T-helper 2 cell treated with Interferon-gamma antibody and Interleukin-4, amounts not matched to agents 5 μg/mL and 100 μg/mL, for 36 hours (primary cell): Measurements from ENCODE around the gene LENEP.

ENCODE experiments used
- DNase-seq: peaks from one replicate; pipeline ENCODE4 v3.0.0; 2021; ENCODE audit warnings: low spot score
- H3K27ac Mint-ChIP-seq: one replicate; pipeline ENCODE4 v1.8.0; 2021; ENCODE audit warnings: mild to moderate bottlenecking, mixed read lengths
- H3K27me3 Mint-ChIP-seq: one replicate; pipeline ENCODE4 v1.8.0; 2021; ENCODE audit warnings: low read depth, mixed read lengths
- H3K36me3 Mint-ChIP-seq: one replicate; pipeline ENCODE4 v1.8.0; 2021; ENCODE audit warnings: low read depth, mixed read lengths
- H3K4me1 Mint-ChIP-seq: one replicate; pipeline ENCODE4 v1.8.0; 2021; ENCODE audit warnings: low read depth, mixed read lengths
- H3K4me3 Mint-ChIP-seq: one replicate; pipeline ENCODE4 v1.8.0; 2022; ENCODE audit warnings: mild to moderate bottlenecking, moderate library complexity, mixed read lengths
- H3K9me3 Mint-ChIP-seq: one replicate; pipeline ENCODE4 v1.8.0; 2021; ENCODE audit warnings: mixed read lengths

The LENEP gene

GRCh38 chr1:155012026-155012546 is 18.7 kb downstream of the LENEP start:
- Mint-ChIP-seq H3K4me1 (peaks cover 56% of the 10 kb centered on the region), H3K4me3 (peak overlapping the region; percentile 90), H3K36me3 (peaks cover 62% of the 10 kb centered on the region), H3K9me3 (no peaks in the 10 kb centered on the region), H3K27ac (peak overlapping the region; percentile 83), H3K27me3 (no peaks in the 10 kb centered on the region)
- peak; percentile 40 for DNase-seq

GRCh38 chr1:155012776-155013602 is 19.6 kb downstream of the LENEP start:
- Mint-ChIP-seq H3K4me3 (peak overlapping the region; percentile 90), H3K36me3 (peaks cover 67% of the 10 kb centered on the region)

GRCh38 chr1:155013632-155014031 is 20.2 kb downstream of the LENEP start:
- H3K4me1 Mint-ChIP-seq = peaks cover 51% of the 10 kb centered on the region
- H3K36me3 Mint-ChIP-seq = peaks cover 66% of the 10 kb centered on the region
- no peaks in the 10 kb centered on the region for H3K9me3 Mint-ChIP-seq
- no peaks in the 10 kb centered on the region for H3K27me3 Mint-ChIP-seq
- peak; percentile 20 for DNase-seq
- peak overlapping the region; percentile 90 for H3K4me3 Mint-ChIP-seq
- H3K27ac Mint-ChIP-seq = peak overlapping the region; percentile 81

More at GRCh38 chr1:155012776-155013602, 19.6 kb downstream of the LENEP start:
- no peaks in the 10 kb centered on the region for H3K9me3 Mint-ChIP-seq
- H3K4me1 Mint-ChIP-seq = peaks cover 56% of the 10 kb centered on the region
- H3K27me3 Mint-ChIP-seq = no peaks in the 10 kb centered on the region
- DNase-seq = no peak
- peak overlapping the region; percentile 83 for H3K27ac Mint-ChIP-seq

GRCh38 chr1:155014709-155015508 is 21.5 kb downstream of the LENEP start:
- no peaks in the 10 kb centered on the region for H3K27me3 Mint-ChIP-seq
- no peak for DNase-seq
- H3K9me3 Mint-ChIP-seq = no peaks in the 10 kb centered on the region
- peaks cover 68% of the 10 kb centered on the region for H3K36me3 Mint-ChIP-seq
- no peak overlapping the region for H3K27ac Mint-ChIP-seq
- H3K4me3 Mint-ChIP-seq = peak overlapping the region; percentile 90
- peaks cover 50% of the 10 kb centered on the region for H3K4me1 Mint-ChIP-seq

GRCh38 chr1:155015527-155016230 is 22.3 kb downstream of the LENEP start:
- no peak for DNase-seq
- peaks cover 53% of the 10 kb centered on the region for H3K4me1 Mint-ChIP-seq
- no peaks in the 10 kb centered on the region for H3K9me3 Mint-ChIP-seq
- peak overlapping the region; percentile 77 for H3K27ac Mint-ChIP-seq
- peak overlapping the region; percentile 62 for H3K4me3 Mint-ChIP-seq
- no peaks in the 10 kb centered on the region for H3K27me3 Mint-ChIP-seq
- H3K36me3 Mint-ChIP-seq = peaks cover 66% of the 10 kb centered on the region

GRCh38 chr1:155016231-155016831 is 22.9 kb downstream of the LENEP start:
- Mint-ChIP-seq H3K4me3 (peak overlapping the region; percentile 62), H3K36me3 (peaks cover 62% of the 10 kb centered on the region), H3K4me1 (peaks cover 48% of the 10 kb centered on the region), H3K9me3 (no peaks in the 10 kb centered on the region), H3K27me3 (no peaks in the 10 kb centered on the region), H3K27ac (peak overlapping the region; percentile 77)
- no peak for DNase-seq

GRCh38 chr1:155017041-155017945 is 23.9 kb downstream of the LENEP start:
- H3K36me3 Mint-ChIP-seq = peaks cover 58% of the 10 kb centered on the region
- H3K27me3 Mint-ChIP-seq = no peaks in the 10 kb centered on the region
- no peaks in the 10 kb centered on the region for H3K9me3 Mint-ChIP-seq
- peak overlapping the region; percentile 77 for H3K27ac Mint-ChIP-seq
- peaks cover 48% of the 10 kb centered on the region for H3K4me1 Mint-ChIP-seq
- peak overlapping the region; percentile 62 for H3K4me3 Mint-ChIP-seq
- peak; percentile 91 for DNase-seq

- Mint-ChIP-seq H3K27me3 (no peaks in the 10 kb centered on the region), H3K36me3 (peaks cover 52% of the 10 kb centered on the region), H3K9me3 (no peaks in the 10 kb centered on the region), H3K27ac (peak overlapping the region; percentile 20), H3K4me3 (peak overlapping the region; percentile 26), H3K4me1 (peaks cover 44% of the 10 kb centered on the region)
- DNase-seq = no peak
These were observed 24.5 kb downstream of the LENEP start for GRCh38 chr1:155017946-155018316.

- no peaks in the 10 kb centered on the region for H3K27me3 Mint-ChIP-seq
- H3K27ac Mint-ChIP-seq = no peak overlapping the region
- DNase-seq = no peak
- peaks cover 36% of the 10 kb centered on the region for H3K4me1 Mint-ChIP-seq
- H3K4me3 Mint-ChIP-seq = no peak overlapping the region
- peaks cover 45% of the 10 kb centered on the region for H3K36me3 Mint-ChIP-seq
- H3K9me3 Mint-ChIP-seq = no peaks in the 10 kb centered on the region
These were observed 25.4 kb downstream of the LENEP start for GRCh38 chr1:155018617-155019348.

- Mint-ChIP-seq H3K4me3 (no peak overlapping the region), H3K27ac (peak overlapping the region; percentile 22), H3K9me3 (no peaks in the 10 kb centered on the region), H3K27me3 (no peaks in the 10 kb centered on the region), H3K36me3 (peaks cover 37% of the 10 kb centered on the region), H3K4me1 (peaks cover 28% of the 10 kb centered on the region)
- DNase-seq = no peak
These were observed 26.2 kb downstream of the LENEP start for GRCh38 chr1:155019377-155020245.

- DNase-seq = no peak
These were observed 28.9 kb downstream of the LENEP start for GRCh38 chr1:155022136-155022926.

More at GRCh38 chr1:155022136-155022926, 28.9 kb downstream of the LENEP start:
- H3K4me3 Mint-ChIP-seq = no peak overlapping the region
- H3K36me3 Mint-ChIP-seq = peaks cover 21% of the 10 kb centered on the region
- H3K27ac Mint-ChIP-seq = no peak overlapping the region
- no peaks in the 10 kb centered on the region for H3K9me3 Mint-ChIP-seq
- no peaks in the 10 kb centered on the region for H3K27me3 Mint-ChIP-seq
- peaks cover 11% of the 10 kb centered on the region for H3K4me1 Mint-ChIP-seq
